GM19240 (cell line): ENCODE results near the gene FRK.
A peak's percentile ranks its signal among the peaks of the same experiment; 100 is the strongest.
"Not testable (repeated sequence)": the region's sequence is repeated elsewhere in the genome, so short reads cannot be mapped to it uniquely, and the experiment has no call there.

Experiments
- DNase-seq: peaks from one replicate; pipeline ENCODE4 v3.0.0; 2011; ENCODE audit warnings: low spot score; ENCODE audit not compliant: insufficient read length

Gene FRK

GRCh38 chr6:115891111-115891669 lies 169.5 kb downstream of the FRK start:
- DNase-seq: peak; percentile 15

GRCh38 chr6:115890238-115890637 lies 170.5 kb downstream of the FRK start:
- no peak for DNase-seq

- not testable (repeated sequence) for DNase-seq
Measured at GRCh38 chr6:115888687-115889470, 171.8 kb downstream of the FRK start.

- DNase-seq: no peak
Measured at GRCh38 chr6:115887891-115888290, 172.8 kb downstream of the FRK start.

GRCh38 chr6:115885636-115886366 lies 174.9 kb downstream of the FRK start:
- no peak for DNase-seq

- DNase-seq: no peak
Measured at GRCh38 chr6:115882771-115883170, 177.9 kb downstream of the FRK start.

GRCh38 chr6:115882174-115882573 lies 178.5 kb downstream of the FRK start:
- no peak for DNase-seq
